ENCODE results near the gene LRRC36. TPM values are rescaled to one million over a fixed set of nuclear protein-coding genes. Genes with fewer than 3 reads are reported as not detected.

LRRC36 gene
- total and polyA plus RNA-seq, 3 experiments from 2014 or later: 0.28 to 0.31 TPM; not detected in 1

DNA sequence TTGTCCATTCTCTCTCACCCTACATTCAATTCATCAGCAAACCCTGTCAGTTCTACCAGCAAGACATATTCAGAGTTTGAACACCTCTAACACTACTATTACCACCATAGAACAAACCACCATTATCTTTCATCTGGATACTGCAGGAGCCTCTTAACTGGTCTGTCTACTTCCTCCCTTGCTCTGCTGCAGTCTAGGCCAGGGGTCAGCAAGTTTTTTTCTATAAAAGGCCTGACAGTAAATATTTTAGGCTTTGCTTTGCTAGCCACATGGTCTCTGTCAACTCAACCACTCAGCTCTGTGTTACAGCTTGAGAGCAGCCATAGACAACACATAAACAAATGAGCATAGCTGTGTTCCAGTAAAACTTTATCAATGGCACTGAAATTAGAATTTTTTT lies 13.9 kb upstream of the LRRC36 start:
- no peak for DNase-seq
- peaks cover 3 to 20% of the 10 kb centered on the region in 2 donors for H3K27me3 Mint-ChIP-seq

DNA sequence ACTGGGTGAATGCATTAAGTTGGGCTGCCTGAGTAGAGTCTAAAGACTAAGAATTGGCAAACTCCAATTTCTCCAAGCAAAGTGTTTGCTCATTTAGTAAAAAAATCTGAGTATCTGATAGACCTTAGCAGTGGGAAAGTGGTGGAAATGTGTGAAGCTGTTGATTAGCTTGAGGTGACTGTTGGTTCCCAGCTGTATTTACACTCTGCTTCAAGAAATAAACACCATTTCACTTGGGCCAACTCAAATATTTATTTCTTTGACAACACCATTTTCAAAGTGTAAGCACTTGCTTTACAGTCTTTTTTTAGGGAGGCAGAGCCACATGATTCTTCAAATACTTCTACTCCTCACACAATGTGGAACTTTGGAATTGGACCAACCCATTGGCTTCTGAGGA lies 8.8 kb upstream of the LRRC36 start:
- Mint-ChIP-seq H3K4me3 (no peak overlapping the region), H3K4me1 (no peaks in the 10 kb centered on the region), H3K9me3 (no peaks in the 10 kb centered on the region), H3K27ac (no peak overlapping the region), H3K36me3 (no peaks in the 10 kb centered on the region), H3K27me3 (peaks cover 9 to 56% of the 10 kb centered on the region in 2 donors)
- ChIA-PET POLR2A (no interaction called here), CTCF (no interaction called here)
- Histone ChIP-seq H3K36me3 (ENCODE audit: insufficient read depth, low read length) (no peaks in the 10 kb centered on the region), H3K4me3 (ENCODE audit: low read length) (no peak overlapping the region), H3K27me3 (ENCODE audit: insufficient read depth, low read length, poor library complexity, severe bottlenecking) (peaks cover 8% of the 10 kb centered on the region), H3K4me1 (ENCODE audit: insufficient read depth, low read length) (no peaks in the 10 kb centered on the region), H3K9me3 (ENCODE audit: low read length) (no peaks in the 10 kb centered on the region), H3K27ac (ENCODE audit: low read depth, low read length) (no peak overlapping the region)
- no peak for DNase-seq

More for the DNA sequence above, 13.9 kb upstream of the LRRC36 start:
- Histone ChIP-seq H3K9me3 (ENCODE audit: low read length) (no peaks in the 10 kb centered on the region), H3K36me3 (ENCODE audit: insufficient read depth, low read length) (no peaks in the 10 kb centered on the region), H3K4me3 (ENCODE audit: low read length) (no peak overlapping the region), H3K4me1 (ENCODE audit: insufficient read depth, low read length) (no peaks in the 10 kb centered on the region), H3K27me3 (ENCODE audit: insufficient read depth, low read length, poor library complexity, severe bottlenecking) (no peaks in the 10 kb centered on the region), H3K27ac (ENCODE audit: low read depth, low read length) (no peak overlapping the region)
- H3K9me3 Mint-ChIP-seq: no peaks in the 10 kb centered on the region
- POLR2A ChIA-PET: interaction anchor here (0.8 kb wide), 1 partner anchor 16 kb away, joined by 3 read pairs; no protein-coding TSS in a partner anchor
- no peak overlapping the region for H3K4me3 Mint-ChIP-seq
- H3K36me3 Mint-ChIP-seq: no peaks in the 10 kb centered on the region
- H3K27ac Mint-ChIP-seq: peak overlapping the region in 1 of 8 donors; percentile 74
- peaks cover 0 to 5% (median 5%) of the 10 kb centered on the region in 3 donors for H3K4me1 Mint-ChIP-seq
- CTCF ChIA-PET: interaction anchor here (0.9 kb wide), 1 partner anchor 34 kb away, joined by 3 read pairs; no protein-coding TSS in a partner anchor

DNA sequence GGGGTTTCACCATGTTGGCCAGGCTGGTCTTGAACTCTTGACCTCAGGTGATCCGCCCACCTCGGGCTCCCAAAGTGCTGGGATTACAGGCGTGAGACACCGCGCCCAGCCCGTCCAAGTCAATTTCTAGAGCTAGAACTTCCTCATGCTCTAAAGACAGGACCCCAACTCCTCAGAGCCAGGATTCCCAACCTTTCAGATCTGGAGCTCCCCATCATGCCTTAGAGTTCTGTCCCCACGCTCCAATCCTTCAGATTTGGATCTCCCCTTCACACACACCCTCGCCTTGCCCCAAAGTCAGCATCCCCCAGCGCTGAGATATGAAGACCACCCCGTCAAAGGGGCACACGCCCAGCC lies 522 bp upstream of the LRRC36 start:
- CTCF ChIA-PET: interaction anchor here (0.7 to 1.6 kb wide), 4 partner anchors 11 to 27 kb away, joined by 3 to 7 read pairs (median 4); no protein-coding TSS in a partner anchor
- Mint-ChIP-seq H3K27ac (peak overlapping the region in 4 of 8 donors; percentile 18 to 92 (median 74)), H3K4me3 (peak overlapping the region; percentile 38 to 92 (median 86)), H3K9me3 (no peaks in the 10 kb centered on the region), H3K4me1 (peaks cover 13 to 15% (median 15%) of the 10 kb centered on the region in 3 donors), H3K27me3 (peaks cover 14 to 33% of the 10 kb centered on the region in 2 donors), H3K36me3 (no peaks in the 10 kb centered on the region)
- Histone ChIP-seq H3K4me1 (ENCODE audit: insufficient read depth, low read length) (peaks cover 9% of the 10 kb centered on the region), H3K27me3 (ENCODE audit: insufficient read depth, low read length, poor library complexity, severe bottlenecking) (peaks cover 12% of the 10 kb centered on the region), H3K36me3 (ENCODE audit: insufficient read depth, low read length) (no peaks in the 10 kb centered on the region), H3K4me3 (ENCODE audit: low read length) (peak overlapping the region; percentile 44), H3K27ac (ENCODE audit: low read depth, low read length) (peak overlapping the region; percentile 35), H3K9me3 (ENCODE audit: low read length) (no peaks in the 10 kb centered on the region)
- POLR2A ChIA-PET: no interaction called here
- DNase-seq: no peak

DNA sequence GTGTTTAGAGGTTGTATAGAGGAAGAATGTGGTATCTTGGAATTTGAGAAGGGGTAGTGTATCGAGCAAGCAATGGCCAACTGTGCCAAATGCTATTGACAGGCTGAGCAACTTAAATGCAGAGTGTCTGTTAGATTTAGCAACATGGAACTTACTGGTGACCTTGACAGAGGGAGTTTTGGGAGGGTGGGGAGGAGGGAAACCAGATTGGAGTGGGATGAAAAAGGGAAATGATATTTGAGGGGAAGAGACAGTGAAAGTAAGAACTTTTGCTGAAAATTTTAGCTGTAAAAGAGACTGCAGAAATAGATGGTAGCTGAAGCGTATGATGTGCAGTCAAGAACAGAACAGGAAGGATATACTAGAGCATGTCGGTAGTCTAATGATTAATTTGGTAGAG lies 1.1 kb downstream of the LRRC36 start:
- no peak for DNase-seq
- H3K9me3 ChIP-seq (ENCODE audit: low read length): no peaks in the 10 kb centered on the region
- H3K27me3 ChIP-seq (ENCODE audit: insufficient read depth, low read length, poor library complexity, severe bottlenecking): peaks cover 4% of the 10 kb centered on the region
- no peak overlapping the region for H3K27ac ChIP-seq (ENCODE audit: low read depth, low read length)
- peaks cover 9% of the 10 kb centered on the region for H3K4me1 ChIP-seq (ENCODE audit: insufficient read depth, low read length)
- Mint-ChIP-seq H3K27ac (peak overlapping the region in 1 of 8 donors; percentile 39), H3K9me3 (no peaks in the 10 kb centered on the region), H3K27me3 (peaks cover 10 to 22% of the 10 kb centered on the region in 2 donors), H3K36me3 (no peaks in the 10 kb centered on the region), H3K4me1 (peaks cover 13 to 15% (median 15%) of the 10 kb centered on the region in 3 donors), H3K4me3 (peak overlapping the region in 5 of 7 donors; percentile 6 to 42 (median 23))
- H3K36me3 ChIP-seq (ENCODE audit: insufficient read depth, low read length): no peaks in the 10 kb centered on the region
- H3K4me3 ChIP-seq (ENCODE audit: low read length): no peak overlapping the region
- POLR2A ChIA-PET: interaction anchor here (0.6 kb wide), 1 partner anchor 1954 kb away, joined by 5 read pairs; no protein-coding TSS in a partner anchor
- CTCF ChIA-PET: interaction anchor here (0.6 to 1.2 kb wide), 2 partner anchors 35 to 100 kb away, joined by 3 read pairs; no protein-coding TSS in a partner anchor

DNA sequence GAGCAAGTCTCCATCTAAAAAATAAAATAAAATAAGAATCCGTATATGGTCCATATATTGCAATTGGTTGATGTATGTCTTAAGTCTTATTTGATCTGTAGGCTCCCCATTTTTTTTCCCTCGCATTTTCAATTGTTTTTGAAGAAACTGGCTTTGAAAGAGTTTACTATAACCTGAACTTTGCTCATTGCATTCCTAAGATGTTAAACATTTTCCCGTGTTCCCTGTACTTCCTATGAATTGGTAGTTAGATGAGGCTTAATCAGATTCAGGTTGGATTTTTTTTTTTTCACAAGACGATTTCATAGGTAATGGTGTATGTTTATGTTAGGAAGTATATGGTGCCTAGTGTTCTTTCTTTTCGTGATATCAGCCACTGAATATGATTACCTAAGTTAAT lies 3.3 kb downstream of the LRRC36 start:
- Histone ChIP-seq H3K27me3 (ENCODE audit: insufficient read depth, low read length, poor library complexity, severe bottlenecking) (no peaks in the 10 kb centered on the region), H3K4me3 (ENCODE audit: low read length) (no peak overlapping the region), H3K9me3 (ENCODE audit: low read length) (no peaks in the 10 kb centered on the region), H3K4me1 (ENCODE audit: insufficient read depth, low read length) (peaks cover 9% of the 10 kb centered on the region), H3K27ac (ENCODE audit: low read depth, low read length) (no peak overlapping the region), H3K36me3 (ENCODE audit: insufficient read depth, low read length) (no peaks in the 10 kb centered on the region)
- ChIA-PET CTCF (no interaction called here), POLR2A (no interaction called here)
- Mint-ChIP-seq H3K27me3 (peaks cover 4 to 7% of the 10 kb centered on the region in 2 donors), H3K36me3 (peaks cover 0 to 3% (median 0%) of the 10 kb centered on the region in 3 donors), H3K27ac (peak overlapping the region in 1 of 8 donors; percentile 47), H3K4me1 (peaks cover 13 to 15% (median 15%) of the 10 kb centered on the region in 3 donors), H3K4me3 (no peak overlapping the region), H3K9me3 (peaks cover 0 to 8% (median 3%) of the 10 kb centered on the region in 5 donors)
- DNase-seq: no peak

DNA sequence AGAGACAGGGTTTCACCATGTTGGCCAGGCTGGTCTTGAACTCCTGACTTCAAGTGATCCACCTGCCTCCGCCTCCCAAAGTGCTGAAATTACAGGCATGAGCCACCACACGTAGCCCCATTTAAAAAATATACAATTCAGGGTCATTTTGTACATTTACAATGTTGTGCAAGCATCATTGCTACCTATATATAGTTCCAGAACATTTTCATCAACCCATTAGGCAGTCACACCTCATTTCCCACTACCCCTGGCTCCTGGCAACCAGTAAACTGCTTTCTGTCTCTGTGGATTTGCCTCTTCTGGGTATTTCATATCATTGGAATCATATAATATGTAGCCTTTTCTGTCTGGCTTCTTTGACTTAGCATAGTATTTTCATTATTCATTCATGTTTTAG lies 6.7 kb downstream of the LRRC36 start:
- Mint-ChIP-seq H3K9me3 (peaks cover 3 to 19% (median 12%) of the 10 kb centered on the region in 5 donors), H3K27me3 (peaks cover 4% of the 10 kb centered on the region in 2 donors), H3K4me3 (no peak overlapping the region), H3K36me3 (peaks cover 0 to 8% (median 0%) of the 10 kb centered on the region in 3 donors), H3K4me1 (no peaks in the 10 kb centered on the region), H3K27ac (peak overlapping the region in 1 of 8 donors; percentile 6)
- Histone ChIP-seq H3K4me3 (ENCODE audit: low read length) (no peak overlapping the region), H3K36me3 (ENCODE audit: insufficient read depth, low read length) (no peaks in the 10 kb centered on the region), H3K9me3 (ENCODE audit: low read length) (no peaks in the 10 kb centered on the region), H3K4me1 (ENCODE audit: insufficient read depth, low read length) (no peaks in the 10 kb centered on the region), H3K27ac (ENCODE audit: low read depth, low read length) (no peak overlapping the region), H3K27me3 (ENCODE audit: insufficient read depth, low read length, poor library complexity, severe bottlenecking) (no peaks in the 10 kb centered on the region)
- ChIA-PET POLR2A (no interaction called here), CTCF (no interaction called here)
- no peak for DNase-seq

DNA sequence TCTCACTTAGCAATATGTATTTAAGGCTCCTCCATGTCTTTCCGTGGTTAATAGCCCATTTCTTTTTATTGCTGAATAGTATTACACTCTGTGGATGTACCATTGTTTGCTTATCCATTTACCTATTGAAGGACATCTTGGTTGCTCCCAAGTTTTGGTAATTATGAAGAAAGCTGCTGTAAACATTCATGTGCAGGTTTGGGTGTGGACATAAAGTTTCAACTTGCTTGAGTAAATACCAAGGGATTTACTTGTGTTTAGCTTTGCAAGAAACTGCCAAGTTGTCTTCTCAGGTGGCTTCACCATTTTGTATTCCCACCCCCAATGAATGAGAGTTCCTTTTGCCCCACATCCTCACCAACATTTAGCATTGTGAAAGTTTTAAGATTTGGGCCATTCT lies 9.5 kb downstream of the LRRC36 start:
- Histone ChIP-seq H3K27me3 (ENCODE audit: insufficient read depth, low read length, poor library complexity, severe bottlenecking) (no peaks in the 10 kb centered on the region), H3K4me3 (ENCODE audit: low read length) (no peak overlapping the region), H3K36me3 (ENCODE audit: insufficient read depth, low read length) (no peaks in the 10 kb centered on the region), H3K4me1 (ENCODE audit: insufficient read depth, low read length) (no peaks in the 10 kb centered on the region), H3K27ac (ENCODE audit: low read depth, low read length) (no peak overlapping the region), H3K9me3 (ENCODE audit: low read length) (no peaks in the 10 kb centered on the region)
- CTCF ChIA-PET: no interaction called here
- no peak overlapping the region for H3K4me3 Mint-ChIP-seq
- peaks cover 4 to 8% of the 10 kb centered on the region in 2 donors for H3K27me3 Mint-ChIP-seq
- no peak for DNase-seq
- H3K27ac Mint-ChIP-seq: no peak overlapping the region
- peaks cover 3 to 19% (median 12%) of the 10 kb centered on the region in 5 donors for H3K9me3 Mint-ChIP-seq
- peaks cover 0 to 8% (median 0%) of the 10 kb centered on the region in 3 donors for H3K36me3 Mint-ChIP-seq
- POLR2A ChIA-PET: interaction anchor here (0.6 kb wide), 1 partner anchor 915 kb away, joined by 7 read pairs; no protein-coding TSS in a partner anchor
- H3K4me1 Mint-ChIP-seq: no peaks in the 10 kb centered on the region

DNA sequence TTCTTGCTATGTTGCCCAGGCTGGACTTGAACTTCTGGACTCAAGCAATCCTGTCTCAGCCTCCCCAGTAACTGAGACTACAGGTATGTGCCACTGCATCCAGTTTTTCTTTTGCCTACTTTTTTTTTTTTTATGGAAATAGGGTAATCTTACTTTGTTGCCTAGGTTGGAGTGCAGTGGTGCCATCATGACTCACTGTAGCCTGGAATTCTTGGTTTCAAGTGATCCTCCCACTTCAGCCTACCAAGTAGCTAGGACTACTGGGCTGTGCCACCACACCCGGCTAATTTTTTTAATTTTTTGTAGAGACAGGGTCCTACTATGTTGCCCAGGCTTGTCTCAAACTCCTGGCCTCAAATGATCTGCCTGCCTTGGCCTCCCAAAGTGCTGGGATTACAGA lies 10.0 kb downstream of the LRRC36 start:
- no peak for DNase-seq
- H3K4me1 ChIP-seq (ENCODE audit: insufficient read depth, low read length): no peaks in the 10 kb centered on the region
- Mint-ChIP-seq H3K4me1 (no peaks in the 10 kb centered on the region), H3K4me3 (no peak overlapping the region), H3K36me3 (peaks cover 0 to 8% (median 0%) of the 10 kb centered on the region in 3 donors), H3K27ac (no peak overlapping the region), H3K27me3 (peaks cover 6 to 8% of the 10 kb centered on the region in 2 donors), H3K9me3 (peaks cover 3 to 19% (median 12%) of the 10 kb centered on the region in 5 donors)
- H3K27ac ChIP-seq (ENCODE audit: low read depth, low read length): no peak overlapping the region
- ChIA-PET CTCF (no interaction called here), POLR2A (no interaction called here)
- H3K27me3 ChIP-seq (ENCODE audit: insufficient read depth, low read length, poor library complexity, severe bottlenecking): no peaks in the 10 kb centered on the region
- no peak overlapping the region for H3K4me3 ChIP-seq (ENCODE audit: low read length)
- H3K36me3 ChIP-seq (ENCODE audit: insufficient read depth, low read length): no peaks in the 10 kb centered on the region
- no peaks in the 10 kb centered on the region for H3K9me3 ChIP-seq (ENCODE audit: low read length)
